ENCODE results near the gene USP21. TPM values are rescaled to one million over a fixed set of nuclear protein-coding genes. Genes with fewer than 3 reads are reported as not detected.

The USP21 gene
- total and polyA plus RNA-seq, 2 of the 13 experiments (the other 11 are each of a cell fraction or from before 2014, with no cell fraction given) = 10.1 to 33.1 TPM

GRCh38 chr1:161117759-161118581 is 41.3 kb upstream of the USP21 start, which contains the start of the genes NIT1 and PFDN2 (continued):
- no peak for TF ChIP-seq SOX6 (IDR thresholded peaks at IDR 0.05)
- TF ChIP-seq SOX6 (CRISPR knock-in tag; IDR thresholded peaks at IDR 0.05) = peak; percentile 61
- TF ChIP-seq FOXM1 (CRISPR knock-in tag; IDR thresholded peaks at IDR 0.05) = no peak
- peak; percentile 80 for TF ChIP-seq ZBTB38 (CRISPR knock-in tag; IDR thresholded peaks at IDR 0.05)
- TF ChIP-seq STAT5B (CRISPR knock-in tag; IDR thresholded peaks at IDR 0.05) = no peak
- TF ChIP-seq MNT (IDR thresholded peaks at IDR 0.05) = no peak
- TF ChIP-seq SKIL (CRISPR knock-in tag; IDR thresholded peaks at IDR 0.05; ENCODE audit: borderline replicate concordance) = peak; percentile 23; the same call in 1 of the 2 replicates
- TF ChIP-seq POLR2AphosphoS5 (IDR thresholded peaks at IDR 0.05; ENCODE audit: low read depth, low read length) = peak; percentile 83
- TF ChIP-seq PHF21A (CRISPR knock-in tag; IDR thresholded peaks at IDR 0.05) = 0 out of 2 replicates have a peak, but pooled peaks have one; percentile 20
- TF ChIP-seq ZNF792 (CRISPR knock-in tag; IDR thresholded peaks at IDR 0.05) = peak; percentile 71; the same call in 1 of the 2 replicates
- TF ChIP-seq ZFP90 (CRISPR knock-in tag; IDR thresholded peaks at IDR 0.05; ENCODE audit: borderline replicate concordance) = peak; percentile 69; the same call in 1 of the 2 replicates
- no peak for TF ChIP-seq NR1H2 (CRISPR knock-in tag; IDR thresholded peaks at IDR 0.05; ENCODE audit: borderline replicate concordance, low read depth)
- TF ChIP-seq SMARCC2 (IDR thresholded peaks at IDR 0.05) = no peak
- 0 out of 2 replicates have a peak, but pooled peaks have one; percentile 62 for TF ChIP-seq SIN3B (IDR thresholded peaks at IDR 0.05; ENCODE audit: low read length)
- TF ChIP-seq NR0B2 (CRISPR knock-in tag; IDR thresholded peaks at IDR 0.05) = no peak
- no peak for TF ChIP-seq FOXP1 (IDR thresholded peaks at IDR 0.05)
- no peak for TF ChIP-seq FOXP1 (CRISPR knock-in tag; IDR thresholded peaks at IDR 0.05)
- peak; percentile 62; the same call in 1 of the 2 replicates for TF ChIP-seq UBTF (CRISPR knock-in tag; IDR thresholded peaks at IDR 0.05)
- peak; percentile 66; the same call in 1 of the 2 replicates for TF ChIP-seq ZNF335 (CRISPR knock-in tag; IDR thresholded peaks at IDR 0.05)
- TF ChIP-seq CAMTA2 (CRISPR knock-in tag; IDR thresholded peaks at IDR 0.05; ENCODE audit: borderline replicate concordance) = peak; percentile 38; the same call in 1 of the 2 replicates
- TF ChIP-seq WIZ (CRISPR knock-in tag; IDR thresholded peaks at IDR 0.05) = no peak
- TF ChIP-seq ZNF44 (CRISPR knock-in tag; IDR thresholded peaks at IDR 0.05) = peak; percentile 73; the same call in 1 of the 2 replicates
- peak; percentile 63; the same call in 1 of the 2 replicates for TF ChIP-seq THAP7 (CRISPR knock-in tag; IDR thresholded peaks at IDR 0.05)
